ENCODE results near the gene EFNA3.

DNA sequence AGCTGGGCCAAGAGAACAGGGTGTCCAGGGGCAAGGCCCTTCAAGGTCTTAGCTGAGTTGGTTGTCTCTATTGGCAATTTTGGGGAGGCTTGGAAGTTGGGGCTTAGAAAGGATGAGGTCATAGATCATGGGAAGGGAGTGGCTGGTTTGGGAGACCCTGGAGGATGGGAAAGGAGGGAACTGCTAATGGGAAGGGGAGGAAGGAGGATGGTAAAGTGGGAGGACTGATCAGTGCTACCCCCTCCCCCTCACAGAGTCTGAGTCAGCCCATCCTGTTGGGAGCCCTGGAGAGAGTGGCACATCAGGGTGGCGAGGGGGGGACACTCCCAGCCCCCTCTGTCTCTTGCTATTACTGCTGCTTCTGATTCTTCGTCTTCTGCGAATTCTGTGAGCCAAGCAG, 10.0 kb upstream of the EFNA3 start:
- TF ChIP-seq, protein P1, sequence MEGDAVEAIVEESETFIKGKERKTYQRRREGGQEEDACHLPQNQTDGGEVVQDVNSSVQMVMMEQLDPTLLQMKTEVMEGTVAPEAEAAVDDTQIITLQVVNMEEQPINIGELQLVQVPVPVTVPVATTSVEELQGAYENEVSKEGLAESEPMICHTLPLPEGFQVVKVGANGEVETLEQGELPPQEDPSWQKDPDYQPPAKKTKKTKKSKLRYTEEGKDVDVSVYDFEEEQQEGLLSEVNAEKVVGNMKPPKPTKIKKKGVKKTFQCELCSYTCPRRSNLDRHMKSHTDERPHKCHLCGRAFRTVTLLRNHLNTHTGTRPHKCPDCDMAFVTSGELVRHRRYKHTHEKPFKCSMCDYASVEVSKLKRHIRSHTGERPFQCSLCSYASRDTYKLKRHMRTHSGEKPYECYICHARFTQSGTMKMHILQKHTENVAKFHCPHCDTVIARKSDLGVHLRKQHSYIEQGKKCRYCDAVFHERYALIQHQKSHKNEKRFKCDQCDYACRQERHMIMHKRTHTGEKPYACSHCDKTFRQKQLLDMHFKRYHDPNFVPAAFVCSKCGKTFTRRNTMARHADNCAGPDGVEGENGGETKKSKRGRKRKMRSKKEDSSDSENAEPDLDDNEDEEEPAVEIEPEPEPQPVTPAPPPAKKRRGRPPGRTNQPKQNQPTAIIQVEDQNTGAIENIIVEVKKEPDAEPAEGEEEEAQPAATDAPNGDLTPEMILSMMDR (IDR thresholded peaks at IDR 0.05), result no peak
- TF ChIP-seq EP300 (IDR thresholded peaks at IDR 0.05), result no peak
- no peak for TF ChIP-seq POLR2AphosphoS5 (IDR thresholded peaks at IDR 0.05)

Data from esophagus muscularis mucosa (tissue), 4 donors.